Liver (tissue), 9 donors: ENCODE data around the gene TUBB4A. TPM values are rescaled to one million over a fixed set of nuclear protein-coding genes. Genes with fewer than 3 reads are reported as not detected.

Experiments used
- DNase-seq: peaks from one replicate; pipeline ENCODE4 v3.0.0-alpha.2; 2017; ENCODE audit warnings: low spot score
- H3K27ac ChIP-seq, 2 donors: one replicate each; pipeline ENCODE4 v1.7.0; 2013; ENCODE audit warnings: inconsistent platforms in 2 of 2, low read length in 2 of 2, control low read depth in 1 of 2, low read depth in 1 of 2, mild to moderate bottlenecking in 1 of 2
- H3K27me3 ChIP-seq, 4 donors: one replicate each; pipeline versions ENCODE4 v1.6.1 to v1.7.0; 2013; ENCODE audit warnings: low read length in 3 of 4, inconsistent platforms in 1 of 4, mild to moderate bottlenecking in 1 of 4, moderate library complexity in 1 of 4; ENCODE audit not compliant: control insufficient read depth in 4 of 4, insufficient read depth in 4 of 4
- H3K36me3 ChIP-seq, 4 donors: one replicate each; pipeline versions ENCODE4 v1.6.1 to v1.7.0; 2013; ENCODE audit warnings: low read length in 3 of 4, mild to moderate bottlenecking in 3 of 4, low read depth in 1 of 4, moderate library complexity in 1 of 4; ENCODE audit not compliant: control insufficient read depth in 4 of 4, insufficient read depth in 3 of 4
- H3K4me1 ChIP-seq, 4 donors: one replicate each; pipeline versions ENCODE4 v1.6.1 to v1.7.0; 2013; ENCODE audit warnings: low read length in 3 of 4, mild to moderate bottlenecking in 3 of 4, moderate library complexity in 1 of 4; ENCODE audit not compliant: control insufficient read depth in 4 of 4, insufficient read depth in 4 of 4
- H3K4me3 ChIP-seq, 3 donors: one replicate each; pipeline versions ENCODE4 v1.6.1 to v1.7.0; 2013; ENCODE audit warnings: low read length in 3 of 3, control low read depth in 1 of 3, low read depth in 1 of 3, mild to moderate bottlenecking in 1 of 3
- H3K9ac ChIP-seq, 2 donors: one replicate each; pipeline ENCODE4 v1.7.0; 2013; ENCODE audit warnings: low read length in 2 of 2, mild to moderate bottlenecking in 2 of 2, moderate library complexity in 2 of 2, control low read depth in 1 of 2, low read depth in 1 of 2
- H3K9me3 ChIP-seq, 4 donors: one replicate each; pipeline versions ENCODE4 v1.6.1 to v1.7.0; 2013; ENCODE audit warnings: low read length in 3 of 4; ENCODE audit not compliant: control insufficient read depth in 4 of 4
- FOXA1 ChIP-seq: IDR thresholded peaks from 2 replicates; pipeline ENCODE4 v1.6.1; 2016; ENCODE audit warnings: antibody characterized with exemption
- FOXA2 ChIP-seq: IDR thresholded peaks from 2 replicates; pipeline ENCODE4 v1.6.1; 2016; ENCODE audit warnings: antibody characterized with exemption
- GABPA ChIP-seq, 2 donors: IDR thresholded peaks in 1 of 2; conservative IDR thresholded peaks in 1 of 2; 2 replicates each; pipeline ENCODE4 v1.6.1; 2016; ENCODE audit warnings: antibody characterized with exemption in 2 of 2, mild to moderate bottlenecking in 1 of 2, moderate library complexity in 1 of 2
- HNF4A ChIP-seq, 2 donors: conservative IDR thresholded peaks; 2 replicates each; pipeline ENCODE4 v1.6.1; 2016; ENCODE audit warnings: antibody characterized with exemption in 2 of 2, mild to moderate bottlenecking in 2 of 2
- HNF4G ChIP-seq: IDR thresholded peaks from 2 replicates; pipeline ENCODE4 v1.6.1; 2016; ENCODE audit warnings: antibody characterized with exemption
- NR2F2 ChIP-seq: IDR thresholded peaks from 2 replicates; pipeline ENCODE4 v1.6.1; 2016; ENCODE audit warnings: antibody characterized with exemption
- RAD21 ChIP-seq, 2 donors: IDR thresholded peaks; 2 replicates each; pipeline ENCODE4 v1.6.1; 2016; ENCODE audit warnings: antibody characterized with exemption in 2 of 2, mild to moderate bottlenecking in 2 of 2
- RXRA ChIP-seq, 2 donors: IDR thresholded peaks; 2 replicates each; pipeline ENCODE4 v1.6.1; 2017 to 2018; ENCODE audit warnings: antibody characterized with exemption in 2 of 2, mild to moderate bottlenecking in 1 of 2
- SP1 ChIP-seq: IDR thresholded peaks from 2 replicates; pipeline ENCODE4 v1.6.1; 2018; ENCODE audit warnings: antibody characterized with exemption, mild to moderate bottlenecking
- TAF1 ChIP-seq: conservative IDR thresholded peaks from 2 replicates; pipeline ENCODE4 v1.6.1; 2016; ENCODE audit warnings: antibody characterized with exemption, mild to moderate bottlenecking
- YY1 ChIP-seq: IDR thresholded peaks from 2 replicates; pipeline ENCODE4 v1.6.1; 2016; ENCODE audit warnings: antibody characterized with exemption, mild to moderate bottlenecking
- WGBS: extraction: QIAGEN DNeasy Blood & Tissue Kit; methylation state at CpG from one replicate; pipeline ENCODE4 v1.1.7; 2013; 5-methylcytosine and 5-hydroxymethylcytosine counted together
- polyA plus RNA-seq, 2 donors: library from polyadenylated mRNA; stranded (reverse) in 1 of 2; unstranded in 1 of 2; fragments of 200-250 nt in 1 of 2; fragments of >200 nt in 1 of 2; fragmentation: Nextera tagmentation in 1 of 2; extraction: Ambion mirVana in 1 of 2; gene quantifications; one replicate each; pipeline versions ENCODE4 v1.2.1 to v1.2.3, GENCODE V29; 2013 to 2015
- total RNA-seq, 2 donors: library from RNA; depleted of rRNA; stranded (reverse); fragments of >200 nt; gene quantifications; one replicate each; pipeline ENCODE4 v1.2.3, GENCODE V29; 2014
- TF ChIP-seq, protein P1 (sequence below): IDR thresholded peaks from 2 replicates; pipeline ENCODE4 v1.6.1; 2016; ENCODE audit warnings: antibody characterized with exemption
- TF ChIP-seq, protein P2 (sequence below): fragments of 150-350 bp; IDR thresholded peaks from 2 replicates; pipeline ENCODE4 v1.5.1; 2017; ENCODE audit warnings: improper control_type of control experiment, low read depth, low read length; ENCODE audit not compliant: missing input control
- TF ChIP-seq, protein P3 (sequence below): IDR thresholded peaks from 2 replicates; pipeline ENCODE4 v1.6.1; 2016; ENCODE audit warnings: antibody characterized with exemption
- TF ChIP-seq, protein P4 (sequence below): IDR thresholded peaks from 2 replicates; pipeline ENCODE4 v1.6.1; 2016; ENCODE audit warnings: antibody characterized with exemption, mild to moderate bottlenecking
- donor health status: healthy.
- donor health status: healthy.
- donor health status: healthy.
- donor health status: healthy.
- donor health status: healthy.

Gene TUBB4A
- total and polyA plus RNA-seq, 4 donors, result 0.25 to 1.9 (median 0.96) TPM

DNA sequence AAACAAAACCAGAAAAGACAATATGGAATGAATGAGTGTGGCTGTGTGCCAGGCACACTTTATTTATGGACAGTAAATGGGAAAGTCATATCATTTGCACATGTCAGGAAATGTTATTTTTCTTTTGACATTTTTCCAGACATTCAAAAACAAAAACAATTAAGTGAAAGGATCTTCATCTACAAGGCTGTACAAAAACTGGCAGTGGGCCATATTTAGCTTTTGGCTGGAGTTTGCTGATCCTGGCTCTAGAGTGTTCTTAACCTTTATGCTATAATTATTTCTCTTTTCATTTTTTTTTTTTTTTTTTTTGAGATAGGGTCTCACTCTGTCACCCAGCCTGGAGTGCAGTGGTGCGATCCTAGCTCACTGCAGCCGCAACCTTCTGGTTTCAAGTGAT lies 22.2 kb upstream of the TUBB4A start:
- no peak for DNase-seq
- no peak overlapping the region for H3K27ac ChIP-seq
- H3K9me3 ChIP-seq, result no peaks in the 10 kb centered on the region

DNA sequence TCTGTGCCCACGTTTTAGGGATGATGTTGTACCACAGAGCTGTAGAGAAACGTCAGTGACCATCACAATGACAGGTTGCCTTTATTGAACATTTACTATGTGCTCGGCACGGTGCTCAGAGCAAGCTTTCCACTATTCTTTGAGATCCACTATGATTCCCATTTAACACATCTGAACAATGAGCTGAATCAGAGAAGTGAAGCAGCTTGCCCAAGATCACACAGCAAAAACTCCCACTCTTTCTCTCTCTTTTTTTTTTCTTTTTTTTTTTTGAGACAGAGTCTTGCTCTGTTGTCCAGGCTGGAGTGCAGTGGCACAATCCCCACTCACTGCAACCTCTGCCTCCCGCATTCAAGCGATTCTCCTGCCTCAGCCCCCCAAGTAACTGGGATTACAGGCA lies 20.6 kb upstream of the TUBB4A start:
- no peak overlapping the region for H3K9ac ChIP-seq
- H3K4me3 ChIP-seq, result no peak overlapping the region
- H3K27ac ChIP-seq, result no peak overlapping the region
- peaks cover 0 to 5% (median 0%) of the 10 kb centered on the region in 4 donors for H3K27me3 ChIP-seq
- DNase-seq, result no peak
- 77% methylated on average over 6 of the region's 6 CpGs for WGBS
- H3K9me3 ChIP-seq, result no peaks in the 10 kb centered on the region
- TF ChIP-seq HNF4G, result no peak
- TF ChIP-seq FOXA2, result no peak
- TF ChIP-seq FOXA1, result no peak
- TF ChIP-seq RXRA (IDR thresholded peaks at IDR 0.05), result no peak
- no peaks in the 10 kb centered on the region for H3K4me1 ChIP-seq
- H3K36me3 ChIP-seq, result no peaks in the 10 kb centered on the region

More for the DNA sequence above, 22.2 kb upstream of the TUBB4A start:
- TF ChIP-seq, protein P1, sequence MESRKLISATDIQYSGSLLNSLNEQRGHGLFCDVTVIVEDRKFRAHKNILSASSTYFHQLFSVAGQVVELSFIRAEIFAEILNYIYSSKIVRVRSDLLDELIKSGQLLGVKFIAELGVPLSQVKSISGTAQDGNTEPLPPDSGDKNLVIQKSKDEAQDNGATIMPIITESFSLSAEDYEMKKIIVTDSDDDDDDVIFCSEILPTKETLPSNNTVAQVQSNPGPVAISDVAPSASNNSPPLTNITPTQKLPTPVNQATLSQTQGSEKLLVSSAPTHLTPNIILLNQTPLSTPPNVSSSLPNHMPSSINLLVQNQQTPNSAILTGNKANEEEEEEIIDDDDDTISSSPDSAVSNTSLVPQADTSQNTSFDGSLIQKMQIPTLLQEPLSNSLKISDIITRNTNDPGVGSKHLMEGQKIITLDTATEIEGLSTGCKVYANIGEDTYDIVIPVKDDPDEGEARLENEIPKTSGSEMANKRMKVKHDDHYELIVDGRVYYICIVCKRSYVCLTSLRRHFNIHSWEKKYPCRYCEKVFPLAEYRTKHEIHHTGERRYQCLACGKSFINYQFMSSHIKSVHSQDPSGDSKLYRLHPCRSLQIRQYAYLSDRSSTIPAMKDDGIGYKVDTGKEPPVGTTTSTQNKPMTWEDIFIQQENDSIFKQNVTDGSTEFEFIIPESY, result no peak
- TF ChIP-seq RXRA (IDR thresholded peaks at IDR 0.05) (no peak), FOXA2 (no peak), TAF1 (no peak), FOXA1 (no peak), GABPA (IDR thresholded peaks at IDR 0.05 in 1 of 2, conservative IDR thresholded peaks at IDR 0.05 in 1 of 2) (no peak), HNF4A (conservative IDR thresholded peaks at IDR 0.05) (no peak), NR2F2 (no peak), YY1 (no peak), RAD21 (IDR thresholded peaks at IDR 0.05) (no peak), SP1 (no peak)
- TF ChIP-seq, protein P2, sequence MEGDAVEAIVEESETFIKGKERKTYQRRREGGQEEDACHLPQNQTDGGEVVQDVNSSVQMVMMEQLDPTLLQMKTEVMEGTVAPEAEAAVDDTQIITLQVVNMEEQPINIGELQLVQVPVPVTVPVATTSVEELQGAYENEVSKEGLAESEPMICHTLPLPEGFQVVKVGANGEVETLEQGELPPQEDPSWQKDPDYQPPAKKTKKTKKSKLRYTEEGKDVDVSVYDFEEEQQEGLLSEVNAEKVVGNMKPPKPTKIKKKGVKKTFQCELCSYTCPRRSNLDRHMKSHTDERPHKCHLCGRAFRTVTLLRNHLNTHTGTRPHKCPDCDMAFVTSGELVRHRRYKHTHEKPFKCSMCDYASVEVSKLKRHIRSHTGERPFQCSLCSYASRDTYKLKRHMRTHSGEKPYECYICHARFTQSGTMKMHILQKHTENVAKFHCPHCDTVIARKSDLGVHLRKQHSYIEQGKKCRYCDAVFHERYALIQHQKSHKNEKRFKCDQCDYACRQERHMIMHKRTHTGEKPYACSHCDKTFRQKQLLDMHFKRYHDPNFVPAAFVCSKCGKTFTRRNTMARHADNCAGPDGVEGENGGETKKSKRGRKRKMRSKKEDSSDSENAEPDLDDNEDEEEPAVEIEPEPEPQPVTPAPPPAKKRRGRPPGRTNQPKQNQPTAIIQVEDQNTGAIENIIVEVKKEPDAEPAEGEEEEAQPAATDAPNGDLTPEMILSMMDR, result no peak
- TF ChIP-seq, protein P3, sequence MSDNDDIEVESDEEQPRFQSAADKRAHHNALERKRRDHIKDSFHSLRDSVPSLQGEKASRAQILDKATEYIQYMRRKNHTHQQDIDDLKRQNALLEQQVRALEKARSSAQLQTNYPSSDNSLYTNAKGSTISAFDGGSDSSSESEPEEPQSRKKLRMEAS, result no peak
- TF ChIP-seq, protein P4, sequence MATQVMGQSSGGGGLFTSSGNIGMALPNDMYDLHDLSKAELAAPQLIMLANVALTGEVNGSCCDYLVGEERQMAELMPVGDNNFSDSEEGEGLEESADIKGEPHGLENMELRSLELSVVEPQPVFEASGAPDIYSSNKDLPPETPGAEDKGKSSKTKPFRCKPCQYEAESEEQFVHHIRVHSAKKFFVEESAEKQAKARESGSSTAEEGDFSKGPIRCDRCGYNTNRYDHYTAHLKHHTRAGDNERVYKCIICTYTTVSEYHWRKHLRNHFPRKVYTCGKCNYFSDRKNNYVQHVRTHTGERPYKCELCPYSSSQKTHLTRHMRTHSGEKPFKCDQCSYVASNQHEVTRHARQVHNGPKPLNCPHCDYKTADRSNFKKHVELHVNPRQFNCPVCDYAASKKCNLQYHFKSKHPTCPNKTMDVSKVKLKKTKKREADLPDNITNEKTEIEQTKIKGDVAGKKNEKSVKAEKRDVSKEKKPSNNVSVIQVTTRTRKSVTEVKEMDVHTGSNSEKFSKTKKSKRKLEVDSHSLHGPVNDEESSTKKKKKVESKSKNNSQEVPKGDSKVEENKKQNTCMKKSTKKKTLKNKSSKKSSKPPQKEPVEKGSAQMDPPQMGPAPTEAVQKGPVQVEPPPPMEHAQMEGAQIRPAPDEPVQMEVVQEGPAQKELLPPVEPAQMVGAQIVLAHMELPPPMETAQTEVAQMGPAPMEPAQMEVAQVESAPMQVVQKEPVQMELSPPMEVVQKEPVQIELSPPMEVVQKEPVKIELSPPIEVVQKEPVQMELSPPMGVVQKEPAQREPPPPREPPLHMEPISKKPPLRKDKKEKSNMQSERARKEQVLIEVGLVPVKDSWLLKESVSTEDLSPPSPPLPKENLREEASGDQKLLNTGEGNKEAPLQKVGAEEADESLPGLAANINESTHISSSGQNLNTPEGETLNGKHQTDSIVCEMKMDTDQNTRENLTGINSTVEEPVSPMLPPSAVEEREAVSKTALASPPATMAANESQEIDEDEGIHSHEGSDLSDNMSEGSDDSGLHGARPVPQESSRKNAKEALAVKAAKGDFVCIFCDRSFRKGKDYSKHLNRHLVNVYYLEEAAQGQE, result no peak
- Histone ChIP-seq H3K4me1 (no peaks in the 10 kb centered on the region), H3K36me3 (no peaks in the 10 kb centered on the region), H3K27me3 (peaks cover 0 to 5% (median 0%) of the 10 kb centered on the region in 4 donors), H3K4me3 (no peak overlapping the region), H3K9ac (no peak overlapping the region)
- WGBS, result 75% methylated on average over 2 of the region's 2 CpGs
